ENCODE results near the gene HELZ.
A peak's percentile ranks its signal among the peaks of the same experiment; 100 is the strongest.
"Not testable (repeated sequence)": the region's sequence is repeated elsewhere in the genome, so short reads cannot be mapped to it uniquely, and the experiment has no call there.

HELZ gene

DNA sequence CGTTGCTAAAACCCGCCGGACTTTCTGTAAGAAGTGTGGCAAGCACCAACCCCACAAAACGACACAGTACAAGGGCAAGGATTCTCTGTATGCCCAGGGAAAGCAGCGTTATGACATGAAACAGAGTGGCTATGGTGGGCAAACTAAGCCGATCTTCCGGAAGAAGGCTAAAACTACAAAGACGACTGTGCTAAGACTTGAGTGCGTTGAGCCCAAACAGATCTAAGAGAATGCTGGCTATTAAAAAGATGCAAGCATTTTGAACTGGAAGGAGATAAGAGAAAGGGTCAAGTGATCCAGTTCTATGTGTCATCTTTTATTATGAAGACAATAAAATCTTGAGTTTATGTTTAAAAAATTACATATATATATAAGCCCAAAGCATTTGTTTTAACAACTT, 20.3 kb downstream of the HELZ start:
- DNase-seq = no peak

- DNase-seq = no peak
Observed at GRCh38 chr17:67223924-67224323, 21.1 kb downstream of the HELZ start.

DNA sequence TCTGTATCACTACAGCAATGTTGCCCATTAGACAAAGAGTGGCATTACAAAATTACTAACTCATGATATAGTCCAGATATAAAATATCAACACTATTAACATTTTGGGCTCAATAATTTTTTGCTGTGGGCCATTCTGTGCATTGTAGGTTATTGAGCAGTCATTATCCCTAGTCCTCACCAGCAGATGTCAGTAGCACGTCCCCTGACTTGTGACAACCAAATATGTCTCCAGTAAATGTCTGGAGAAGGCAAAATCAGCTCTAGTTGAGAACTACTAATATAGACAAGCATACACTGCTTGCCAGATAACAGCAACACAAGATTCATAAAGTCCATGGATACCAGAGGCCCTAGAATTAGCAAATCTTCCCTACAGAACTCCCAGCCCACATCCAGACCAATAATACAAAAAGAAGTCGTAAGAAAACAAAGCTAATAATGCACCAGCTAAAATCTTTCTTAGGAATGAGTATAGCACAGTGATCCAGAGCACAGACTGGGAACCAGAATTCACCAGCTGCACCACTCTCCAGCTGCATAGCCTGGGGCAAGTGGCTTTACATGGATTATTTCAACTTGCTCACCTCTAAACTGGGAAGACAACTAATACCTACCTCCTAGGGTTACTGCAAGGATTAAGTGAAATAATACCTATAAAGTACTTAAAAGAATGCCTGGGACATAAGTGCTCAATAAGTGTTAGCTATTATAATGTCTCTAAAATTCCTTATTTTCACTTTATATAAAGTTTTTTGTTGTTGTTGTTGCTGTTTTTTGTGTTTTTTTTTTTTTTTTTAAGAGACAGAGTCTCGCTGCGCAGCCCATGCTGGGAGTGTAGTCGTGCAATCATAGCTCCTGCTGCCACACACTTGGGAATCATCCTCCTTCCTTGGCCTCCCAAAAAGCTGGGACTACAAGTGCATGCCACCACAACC, 23.7 kb downstream of the HELZ start:
- peak; percentile 26 for DNase-seq

- no peak for DNase-seq
Observed at GRCh38 chr17:67218385-67218950, 26.5 kb downstream of the HELZ start.

DNA sequence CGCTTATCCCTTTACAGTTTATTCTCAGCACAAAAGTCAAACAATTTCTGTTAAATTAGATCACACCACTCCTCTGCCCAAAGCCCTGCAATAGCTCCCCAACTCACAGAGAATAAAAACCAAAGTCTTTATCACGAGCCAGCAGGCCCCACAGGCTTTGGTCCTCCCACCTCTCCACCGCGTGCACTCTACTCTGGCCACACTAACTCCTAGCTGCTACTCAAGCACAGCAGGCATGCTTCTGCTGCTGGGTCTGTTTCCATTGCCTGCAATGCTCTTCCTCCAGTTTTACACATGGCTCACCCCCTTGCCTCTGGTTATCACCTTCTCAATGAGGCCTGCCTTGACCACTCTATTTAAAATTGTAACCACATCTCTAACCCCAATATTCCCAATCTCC, 27.6 kb downstream of the HELZ start:
- no peak for DNase-seq

DNA sequence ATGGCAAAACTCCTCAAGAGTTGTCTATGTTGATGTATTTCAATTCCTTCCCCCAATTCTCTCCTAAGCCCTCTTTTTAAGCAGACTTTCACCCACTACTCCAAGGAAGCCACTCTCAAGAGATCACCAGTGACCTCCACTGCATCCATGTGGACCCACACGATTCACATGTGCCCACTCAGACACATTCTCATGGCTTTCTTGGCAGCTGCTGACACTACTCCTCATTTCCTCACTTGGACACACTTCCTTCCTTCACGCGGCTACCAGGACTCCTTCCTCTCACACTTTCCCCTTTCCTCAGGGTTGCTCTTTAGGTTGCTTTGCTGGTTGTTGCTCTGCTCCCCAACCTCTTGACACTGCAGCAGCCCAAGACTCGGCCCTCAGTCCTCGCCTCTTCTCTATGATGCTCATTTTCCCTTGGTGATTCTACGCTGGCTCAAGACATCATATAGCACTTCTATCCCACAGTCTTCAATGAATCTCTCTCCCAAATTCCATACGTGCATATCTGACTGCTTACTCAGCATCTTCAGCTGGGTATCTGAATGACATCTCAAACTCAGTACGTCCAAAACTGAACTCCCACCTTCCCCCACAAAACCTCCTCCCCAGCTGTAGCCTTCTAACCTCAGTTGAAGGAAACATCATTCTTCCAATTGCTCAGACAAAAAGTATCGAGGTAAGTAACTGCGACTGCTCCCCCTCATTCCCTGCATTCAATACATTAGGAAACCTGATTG, 28.2 kb downstream of the HELZ start:
- no peak for DNase-seq

DNA sequence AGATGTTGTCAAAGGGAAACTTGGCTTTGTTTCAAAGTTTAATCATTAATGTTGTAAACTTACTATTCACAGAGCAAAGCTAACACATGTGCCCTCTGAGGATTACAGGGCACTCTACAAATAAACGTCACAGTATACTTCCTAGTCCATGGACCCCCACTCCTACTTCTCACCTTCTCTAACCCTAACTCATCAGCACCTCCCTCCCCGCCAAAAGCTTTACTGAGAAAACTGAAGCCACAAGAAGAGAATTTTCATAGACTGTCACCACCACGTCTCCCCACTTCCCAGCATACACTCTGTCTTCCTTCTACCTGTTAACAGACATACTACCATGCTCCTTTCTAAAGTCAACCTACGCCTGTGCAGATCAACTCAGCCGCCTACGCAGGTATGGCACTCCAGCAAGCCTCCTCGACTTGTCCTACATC, 29.0 kb downstream of the HELZ start:
- no peak for DNase-seq

- DNase-seq = no peak
Observed at GRCh38 chr17:67212714-67213417, 32.1 kb downstream of the HELZ start.

GRCh38 chr17:67212231-67212630, 32.8 kb downstream of the HELZ start:
- no peak for DNase-seq

DNA sequence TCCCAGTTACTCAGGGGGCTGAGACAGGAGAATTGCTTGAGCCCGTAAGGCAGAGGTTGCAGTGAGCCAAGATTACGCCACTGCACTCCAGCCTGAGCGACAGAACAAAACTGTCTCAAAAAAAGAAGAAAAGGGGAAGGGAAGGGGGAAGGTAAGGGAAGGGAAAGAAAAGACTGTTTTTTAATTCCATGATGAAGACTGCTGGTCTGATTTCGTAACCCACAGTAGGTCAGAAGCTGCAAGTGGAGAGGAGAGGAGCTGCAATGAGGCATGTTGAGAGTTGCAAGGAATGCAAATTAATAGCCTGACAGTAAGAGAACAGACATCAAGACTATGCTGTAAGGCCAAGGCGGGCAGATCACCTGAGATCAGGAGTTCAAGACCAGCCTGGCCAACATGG, 33.3 kb downstream of the HELZ start:
- DNase-seq = no peak

DNA sequence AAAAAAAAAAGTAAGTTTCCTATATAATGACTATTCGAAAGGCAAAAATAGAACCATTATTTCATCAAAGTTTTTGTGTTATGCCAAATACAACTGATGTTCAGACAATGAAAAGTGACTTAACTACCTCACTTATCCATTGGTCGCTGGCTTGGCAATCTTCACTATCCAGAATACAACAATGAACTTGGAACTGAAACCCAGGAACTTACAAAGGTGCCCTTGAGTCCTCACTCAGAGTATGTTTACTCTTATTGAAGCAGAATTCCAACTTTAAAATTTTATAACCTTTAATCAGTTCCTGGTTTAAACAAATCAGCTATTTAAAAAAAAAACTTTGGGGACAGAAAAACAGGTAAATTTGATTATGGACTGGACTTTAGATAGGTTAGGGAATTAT, 34.1 kb downstream of the HELZ start:
- DNase-seq = no peak

DNA sequence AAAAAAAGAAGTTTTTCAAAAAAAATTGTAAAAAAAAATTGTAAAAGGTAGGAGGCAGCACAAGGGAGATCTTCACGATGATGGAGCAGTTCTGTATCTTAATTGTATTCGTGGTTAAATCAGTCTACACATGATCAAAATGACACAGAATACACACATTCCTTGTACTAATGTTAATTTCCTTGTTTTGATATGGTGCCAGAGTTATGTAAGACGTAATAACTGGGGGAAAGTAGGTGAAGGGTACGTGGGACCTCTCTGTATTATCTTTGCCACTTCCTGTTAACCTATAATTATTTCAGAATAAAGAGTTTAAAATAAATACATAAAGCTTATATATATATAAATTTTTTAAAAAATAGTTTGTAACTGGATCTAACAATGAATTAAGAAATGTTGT, 36.8 kb downstream of the HELZ start:
- no peak for DNase-seq

GRCh38 chr17:67203818-67204217, 41.2 kb downstream of the HELZ start:
- no peak for DNase-seq

DNA sequence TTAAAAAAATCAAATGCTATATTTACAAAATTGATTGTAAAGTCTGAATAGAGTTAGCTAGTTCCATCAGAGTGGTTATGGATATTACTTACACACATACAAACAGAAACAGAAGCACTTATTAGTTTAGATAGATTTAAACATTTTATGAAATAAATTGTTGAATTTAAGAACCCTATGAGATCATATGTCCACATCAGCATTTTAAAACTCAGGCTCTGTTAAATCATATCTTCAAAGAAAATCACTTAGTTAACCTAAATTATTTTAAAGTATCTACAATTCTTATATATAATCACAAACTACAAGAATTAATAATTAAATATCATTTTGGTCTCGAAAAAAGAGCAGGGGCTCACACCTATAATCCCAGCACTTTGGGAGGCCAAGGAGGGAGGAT, 42.5 kb downstream of the HELZ start:
- no peak for DNase-seq

DNA sequence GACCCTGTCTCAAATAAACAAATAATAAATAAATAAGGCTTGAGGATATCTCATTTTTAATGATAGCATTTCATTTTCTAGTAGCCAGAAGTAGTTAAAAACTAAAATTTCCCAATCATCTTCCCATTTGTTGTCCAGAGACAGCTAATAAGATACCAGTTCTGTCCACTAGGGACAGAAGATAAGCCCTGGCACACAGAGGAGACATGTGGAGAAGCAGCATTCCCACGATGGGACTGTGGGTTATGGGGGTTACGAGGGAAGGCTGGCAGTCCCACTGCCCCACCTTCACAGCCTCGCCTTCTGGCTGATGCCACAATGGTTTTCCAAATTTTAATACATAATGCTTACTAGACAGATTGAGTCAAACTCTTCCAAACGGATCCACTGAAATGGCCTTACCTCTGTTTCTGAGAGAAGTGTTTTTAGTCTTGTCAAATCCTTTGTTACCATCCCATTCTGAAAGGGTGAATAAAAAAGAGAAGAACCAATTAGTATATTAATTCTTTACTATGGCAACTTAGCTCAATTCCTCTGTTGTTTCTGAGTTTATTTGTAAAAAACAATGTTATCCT, 44.2 kb downstream of the HELZ start:
- DNase-seq = no peak

DNA sequence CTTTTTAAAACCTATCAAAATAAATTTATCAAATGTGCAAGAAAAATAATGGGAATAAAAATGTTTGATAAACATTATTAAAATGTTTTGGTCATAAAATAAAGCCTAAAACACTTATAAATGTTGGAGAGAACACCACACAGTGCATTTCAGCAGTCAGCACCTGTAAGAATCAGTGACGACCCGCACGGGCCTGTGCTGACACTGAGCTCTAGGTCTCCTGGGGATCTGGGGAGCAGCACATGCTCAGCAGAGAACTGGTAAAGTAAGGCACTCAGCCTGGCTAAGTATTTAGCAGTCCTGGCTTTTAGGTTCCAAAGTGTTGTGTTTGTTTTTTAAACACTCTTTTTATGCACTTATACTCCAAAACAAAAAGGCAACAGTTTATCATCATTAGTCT, 46.9 kb downstream of the HELZ start:
- DNase-seq = no peak

DNA sequence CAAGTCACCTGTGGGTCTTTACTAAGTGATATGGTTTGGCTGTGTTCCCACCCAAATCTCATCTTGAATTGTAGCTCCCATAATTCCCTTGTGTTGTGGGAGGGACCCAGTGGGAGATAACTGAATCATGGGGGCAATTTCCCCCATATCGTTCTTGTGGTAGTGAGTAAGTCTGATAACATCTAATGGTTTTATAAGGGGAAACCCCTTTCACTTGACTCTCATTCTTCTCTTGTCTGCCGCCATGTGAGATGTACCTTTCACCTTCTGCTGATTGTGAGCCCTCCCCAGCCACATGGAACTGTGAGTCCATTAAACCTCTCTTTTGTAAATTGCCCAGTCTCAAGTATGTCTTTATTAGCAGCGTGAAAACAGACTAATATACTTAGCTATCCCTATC, 48.0 kb downstream of the HELZ start:
- not testable (repeated sequence) for DNase-seq

GRCh38 chr17:67196422-67196821, 48.6 kb downstream of the HELZ start:
- DNase-seq = no peak

DNA sequence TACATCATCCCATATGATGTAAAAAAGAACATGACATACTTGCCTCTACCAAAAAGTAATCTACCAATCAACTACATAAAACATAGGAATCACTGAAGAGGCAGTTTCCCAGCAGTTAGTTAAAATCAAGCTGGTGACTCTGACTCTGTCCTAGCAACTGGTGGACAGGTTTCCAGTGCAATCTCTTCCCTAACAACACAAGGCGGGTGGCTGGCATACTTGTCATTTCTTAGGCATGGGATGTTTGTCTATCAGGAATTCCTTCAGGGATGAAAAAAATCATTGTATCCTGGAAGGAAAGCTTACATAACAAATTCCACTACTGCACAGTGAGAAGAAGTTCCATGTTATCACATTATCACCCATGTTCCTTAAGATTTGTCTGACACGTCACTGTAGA, 50.9 kb downstream of the HELZ start:
- no peak for DNase-seq

DNA sequence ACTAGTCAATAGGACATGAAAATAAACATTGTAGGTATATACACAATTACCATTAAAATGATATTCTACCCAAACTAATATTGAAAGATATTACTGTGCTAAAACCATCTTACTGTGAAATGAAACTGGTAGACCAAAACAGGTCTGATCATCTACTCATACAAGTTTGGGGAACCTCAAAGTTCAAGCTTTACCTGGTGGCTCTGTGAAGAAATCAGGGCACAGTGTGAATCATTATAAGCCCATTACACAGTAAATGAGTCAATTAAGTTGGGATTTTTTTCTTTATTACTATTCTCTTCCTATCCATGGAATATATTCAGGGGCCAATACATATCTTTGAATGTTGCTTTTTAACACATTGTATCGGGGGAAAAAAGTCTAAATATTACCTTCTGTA, 57.1 kb downstream of the HELZ start:
- DNase-seq = no peak

DNA sequence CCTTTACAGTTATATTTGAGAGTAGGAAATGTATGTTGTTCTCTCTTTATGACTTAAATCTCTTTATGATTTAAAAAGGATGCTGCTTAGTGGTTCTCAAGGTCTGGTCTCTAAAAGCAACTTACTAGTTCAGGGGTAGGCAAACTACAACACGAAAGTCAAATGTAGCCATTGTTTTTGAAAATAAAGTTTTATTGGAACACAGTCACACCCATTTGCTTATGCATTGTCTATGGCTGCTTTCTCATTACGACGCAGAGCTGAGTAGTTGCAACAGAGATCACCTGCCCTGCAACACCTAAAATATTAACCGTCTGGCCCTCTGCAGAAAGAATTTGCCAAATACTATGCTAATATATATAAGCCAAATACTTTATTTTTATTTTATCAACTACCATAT, 58.2 kb downstream of the HELZ start:
- no peak for DNase-seq

DNA sequence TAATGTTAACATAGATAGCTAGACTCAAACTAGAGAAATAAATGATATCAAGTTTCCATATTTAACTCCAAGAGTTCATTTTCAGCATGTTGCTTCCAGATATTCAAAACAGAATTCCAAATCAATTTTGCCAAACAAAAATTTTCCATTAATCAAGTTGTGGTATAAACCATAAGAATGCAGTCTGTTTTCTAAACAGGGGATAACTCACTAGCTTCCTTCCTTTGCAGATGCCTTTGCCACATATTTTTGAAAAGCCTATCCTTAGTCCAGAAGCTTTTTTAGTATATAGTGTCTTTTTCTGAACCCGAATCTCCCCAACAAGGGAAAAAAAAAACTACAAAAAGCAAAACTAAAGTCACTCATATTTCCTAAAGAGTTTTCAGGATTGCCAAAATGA, 61.5 kb downstream of the HELZ start:
- DNase-seq = no peak

DNA sequence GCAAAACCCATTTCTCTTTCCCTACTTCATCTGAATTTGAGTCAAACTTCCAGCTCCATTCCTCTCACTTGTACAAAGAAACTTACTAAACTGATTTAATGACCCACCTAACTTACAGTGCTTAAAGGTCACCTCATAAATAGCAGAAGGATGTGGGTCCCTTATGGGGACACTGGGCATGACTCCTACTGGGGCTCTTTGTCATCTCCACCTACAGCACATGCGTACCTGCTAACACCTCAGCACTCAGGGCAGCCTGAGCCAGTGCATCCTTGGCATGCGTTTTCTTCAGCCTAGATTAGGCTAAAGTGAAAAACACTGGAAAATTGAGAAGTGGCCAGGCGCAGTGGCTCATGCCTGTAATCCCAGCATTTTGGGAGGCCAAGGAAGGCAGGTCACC, 63.2 kb downstream of the HELZ start:
- no peak for DNase-seq

All from NCI-H345 (cell line).